Progenitor cell of endocrine pancreas (in vitro differentiated cells): Measurements from ENCODE around the gene CHST15. TPM values are rescaled to one million over a fixed set of nuclear protein-coding genes. Genes with fewer than 3 reads are reported as not detected.

Source experiments
- DNase-seq: peaks from one replicate; pipeline ENCODE4 v3.0.0; 2021; ENCODE audit warnings: low spot score; ENCODE audit not compliant: unreplicated experiment
- H3K27ac Mint-ChIP-seq: 2 replicates; pipeline ENCODE4 v1.8.0; 2021; ENCODE audit warnings: mild to moderate bottlenecking, moderate library complexity, mixed read lengths
- H3K27me3 Mint-ChIP-seq: 2 replicates; pipeline ENCODE4 v1.8.0; 2021; ENCODE audit warnings: mixed read lengths
- H3K36me3 Mint-ChIP-seq: 2 replicates; pipeline ENCODE4 v1.8.0; 2022; ENCODE audit warnings: mixed read lengths; ENCODE audit not compliant: insufficient read depth
- H3K4me1 Mint-ChIP-seq: 2 replicates; pipeline ENCODE4 v1.8.0; 2021; ENCODE audit warnings: low read depth, mixed read lengths
- H3K4me3 Mint-ChIP-seq: 2 replicates; pipeline ENCODE4 v1.8.0; 2021; ENCODE audit warnings: low read depth, mild to moderate bottlenecking, moderate library complexity, mixed read lengths
- H3K9me3 Mint-ChIP-seq: 2 replicates; pipeline ENCODE4 v1.8.0; 2021; ENCODE audit warnings: low read depth, mixed read lengths
- CTCF ChIP-seq: fragments of 200-600 bp; sonication (generic); IDR thresholded peaks from one replicate; pipeline ENCODE4 v1.5.0; 2021; ENCODE audit warnings: antibody characterized with exemption, mild to moderate bottlenecking; ENCODE audit not compliant: unreplicated experiment
- total RNA-seq: library from RNA; stranded (reverse); gene quantifications from 2 replicates; pipeline ENCODE4 v1.2.1, GENCODE V29; 2021

The CHST15 gene
- total RNA-seq, 1 donor from 2014 or later: 7.9 TPM

DNA sequence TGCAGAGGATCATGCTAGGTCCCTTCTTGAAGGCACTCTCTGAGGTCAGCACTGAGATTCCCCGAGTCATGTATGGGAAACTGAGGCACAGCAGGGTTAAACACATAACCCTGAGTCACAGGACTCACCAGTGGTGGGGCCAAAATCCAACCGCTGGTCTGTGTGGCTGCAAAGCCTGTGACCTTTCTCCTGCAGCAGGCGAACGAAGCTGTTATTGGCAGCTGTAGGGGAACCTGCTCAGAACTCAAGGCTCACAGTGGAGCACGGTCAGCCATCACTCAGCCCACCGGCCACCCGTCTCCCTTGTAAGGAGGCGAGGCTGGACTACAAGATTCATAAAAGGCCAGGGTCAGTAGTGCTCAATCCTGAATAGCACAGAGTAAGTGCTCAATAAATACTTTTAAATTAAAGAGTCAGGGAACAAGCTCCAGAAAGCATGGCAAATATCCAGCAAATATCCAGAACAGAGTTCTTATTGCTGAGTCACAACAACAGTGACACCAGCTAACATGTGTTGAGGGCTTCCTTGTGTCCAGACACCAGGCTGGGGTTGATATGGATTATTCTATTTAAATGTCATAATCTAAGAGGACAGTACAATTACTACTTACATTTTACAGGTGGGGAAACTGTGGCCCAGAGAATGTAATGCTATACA is 34.9 kb downstream of the CHST15 start:
- H3K9me3 Mint-ChIP-seq: no peaks in the 10 kb centered on the region
- peaks cover 8% of the 10 kb centered on the region for H3K4me1 Mint-ChIP-seq
- H3K27ac Mint-ChIP-seq: no peak overlapping the region
- H3K27me3 Mint-ChIP-seq: no peaks in the 10 kb centered on the region
- TF ChIP-seq CTCF: no peak
- H3K4me3 Mint-ChIP-seq: no peak overlapping the region
- DNase-seq: no peak
- H3K36me3 Mint-ChIP-seq: no peaks in the 10 kb centered on the region

GRCh38 chr10:124057601-124058000 is 35.8 kb downstream of the CHST15 start:
- DNase-seq: no peak
- Mint-ChIP-seq H3K27ac (no peak overlapping the region), H3K4me3 (no peak overlapping the region), H3K36me3 (no peaks in the 10 kb centered on the region), H3K27me3 (no peaks in the 10 kb centered on the region), H3K9me3 (no peaks in the 10 kb centered on the region), H3K4me1 (peaks cover 4% of the 10 kb centered on the region)
- no peak for TF ChIP-seq CTCF

DNA sequence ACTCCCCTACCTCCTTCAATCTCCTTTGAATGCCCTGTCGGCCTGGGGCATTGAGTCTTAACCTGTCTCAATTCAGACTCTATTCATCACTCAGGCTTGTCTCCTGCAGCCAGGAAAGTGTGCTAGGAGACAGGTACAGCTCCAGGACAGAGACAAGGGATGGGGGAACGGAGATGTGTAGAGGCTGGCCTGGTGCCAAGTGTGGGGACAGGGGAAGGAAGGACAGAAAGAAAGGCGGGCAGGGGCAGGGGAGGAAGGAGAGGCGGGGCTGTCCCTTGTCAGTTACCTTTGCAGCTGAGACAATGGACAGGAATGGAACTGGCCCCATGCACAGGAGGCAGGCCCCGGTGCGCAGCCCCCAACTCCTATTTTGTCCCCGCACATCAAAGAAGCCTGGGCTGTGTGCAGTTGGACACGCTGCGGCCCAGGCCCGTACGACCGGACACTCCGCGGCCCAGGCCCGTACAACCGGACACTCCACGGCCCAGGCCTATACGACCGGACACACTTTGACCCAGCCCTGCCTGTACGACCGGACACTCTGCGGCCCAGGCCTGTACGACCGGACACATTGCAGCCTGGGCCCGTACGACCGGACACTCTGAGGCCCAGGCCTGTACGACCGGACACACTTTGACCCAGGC is 36.9 kb downstream of the CHST15 start:
- H3K27me3 Mint-ChIP-seq: no peaks in the 10 kb centered on the region
- TF ChIP-seq CTCF: no peak
- H3K27ac Mint-ChIP-seq: no peak overlapping the region

DNA sequence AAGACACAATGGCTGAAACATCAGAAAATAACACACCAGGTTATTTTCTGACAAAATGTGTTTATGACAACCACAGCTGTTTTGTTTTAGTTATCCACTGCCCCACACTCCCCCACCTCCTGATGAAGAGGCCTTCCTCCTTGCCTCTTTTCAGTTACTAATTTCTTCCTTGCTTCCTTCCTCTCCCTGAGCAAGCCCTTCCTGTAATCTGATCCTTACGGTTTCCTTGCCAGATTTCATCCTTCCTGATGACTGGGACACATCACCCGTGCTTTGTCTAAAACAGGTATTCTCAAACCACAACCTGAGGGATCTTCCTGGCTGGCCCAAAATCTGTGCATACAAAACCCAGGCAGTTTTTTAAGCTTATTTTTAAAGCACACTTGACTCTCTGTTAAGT is 39.4 kb downstream of the CHST15 start:
- no peak for DNase-seq
- H3K27ac Mint-ChIP-seq: peak overlapping the region; percentile 70
- no peak for TF ChIP-seq CTCF
- no peaks in the 10 kb centered on the region for H3K9me3 Mint-ChIP-seq
- peaks cover 8% of the 10 kb centered on the region for H3K4me1 Mint-ChIP-seq
- no peaks in the 10 kb centered on the region for H3K27me3 Mint-ChIP-seq
- no peaks in the 10 kb centered on the region for H3K36me3 Mint-ChIP-seq
- H3K4me3 Mint-ChIP-seq: no peak overlapping the region

More for the DNA sequence above, 36.9 kb downstream of the CHST15 start:
- Mint-ChIP-seq H3K4me1 (peaks cover 6% of the 10 kb centered on the region), H3K36me3 (no peaks in the 10 kb centered on the region), H3K4me3 (no peak overlapping the region), H3K9me3 (no peaks in the 10 kb centered on the region)
- DNase-seq: no peak

DNA sequence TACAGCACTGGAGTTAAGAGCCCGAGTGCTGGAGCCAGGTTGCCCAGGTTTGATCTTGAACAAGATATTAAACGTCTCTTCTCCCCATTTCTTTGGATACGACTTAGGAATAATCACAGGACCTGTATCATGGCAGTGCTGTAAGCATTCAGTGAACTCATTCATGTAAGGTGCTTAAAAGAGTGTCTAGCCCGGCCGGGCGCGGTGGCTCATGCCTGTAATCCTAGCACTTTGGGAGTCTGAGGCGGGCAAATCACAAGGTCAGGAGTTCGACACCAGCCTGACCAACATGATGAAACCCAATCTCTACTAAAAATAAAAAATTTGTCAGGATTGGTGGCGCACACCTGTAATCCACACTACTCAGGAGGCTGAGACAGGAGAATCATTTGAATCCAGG is 40.8 kb downstream of the CHST15 start:
- no peak overlapping the region for H3K27ac Mint-ChIP-seq
- H3K36me3 Mint-ChIP-seq: no peaks in the 10 kb centered on the region
- no peaks in the 10 kb centered on the region for H3K27me3 Mint-ChIP-seq
- H3K9me3 Mint-ChIP-seq: no peaks in the 10 kb centered on the region
- no peak for DNase-seq
- H3K4me1 Mint-ChIP-seq: peaks cover 18% of the 10 kb centered on the region
- no peak overlapping the region for H3K4me3 Mint-ChIP-seq
- no peak for TF ChIP-seq CTCF
